ENCODE measurements around the gene PLEKHA5. TPM values are rescaled to one million over a fixed set of nuclear protein-coding genes. Genes with fewer than 3 reads are reported as not detected.
A peak's percentile ranks its signal among the peaks of the same experiment; 100 is the strongest.

Gene PLEKHA5
- total RNA-seq, 1 donor from 2014 or later: 60.8 TPM

GRCh38 chr12:19120795-19121194 lies 8.7 kb upstream of the PLEKHA5 start:
- Histone ChIP-seq H3K4me3 (no peak overlapping the region), H3K4me1 (no peaks in the 10 kb centered on the region), H3K27me3 (ENCODE audit: low read depth) (no peaks in the 10 kb centered on the region), H3K36me3 (no peaks in the 10 kb centered on the region), H3K27ac (replicated peaks) (no peak overlapping the region), H3K9me3 (replicated peaks) (no peaks in the 10 kb centered on the region)
- DNase-seq: no peak
- intact Hi-C loops (cut with micrococcal nuclease): no loop called here
- no peak for TF ChIP-seq CTCF (IDR thresholded peaks at IDR 0.05; ENCODE audit: borderline replicate concordance)

GRCh38 chr12:19121449-19122018 lies 8.0 kb upstream of the PLEKHA5 start:
- DNase-seq: no peak
- no peak overlapping the region for H3K4me3 ChIP-seq
- intact Hi-C loops (cut with micrococcal nuclease): no loop called here
- H3K27ac ChIP-seq (replicated peaks): no peak overlapping the region
- no peaks in the 10 kb centered on the region for H3K4me1 ChIP-seq
- no peaks in the 10 kb centered on the region for H3K36me3 ChIP-seq
- no peaks in the 10 kb centered on the region for H3K27me3 ChIP-seq (ENCODE audit: low read depth)
- H3K9me3 ChIP-seq (replicated peaks): peaks cover 6% of the 10 kb centered on the region
- TF ChIP-seq CTCF (IDR thresholded peaks at IDR 0.05; ENCODE audit: borderline replicate concordance): no peak

GRCh38 chr12:19125325-19125724 lies 4.2 kb upstream of the PLEKHA5 start:
- no peak for TF ChIP-seq CTCF (IDR thresholded peaks at IDR 0.05; ENCODE audit: borderline replicate concordance)
- peaks cover 27% of the 10 kb centered on the region for H3K9me3 ChIP-seq (replicated peaks)
- H3K4me3 ChIP-seq: no peak overlapping the region
- H3K36me3 ChIP-seq: no peaks in the 10 kb centered on the region
- H3K4me1 ChIP-seq: peaks cover 12% of the 10 kb centered on the region
- intact Hi-C loops (cut with micrococcal nuclease): no loop called here
- H3K27me3 ChIP-seq (ENCODE audit: low read depth): no peaks in the 10 kb centered on the region
- H3K27ac ChIP-seq (replicated peaks): no peak overlapping the region
- no peak for DNase-seq

- no peaks in the 10 kb centered on the region for H3K27me3 ChIP-seq (ENCODE audit: low read depth)
- H3K36me3 ChIP-seq: no peaks in the 10 kb centered on the region
- peaks cover 23% of the 10 kb centered on the region for H3K4me1 ChIP-seq
- no peak overlapping the region for H3K4me3 ChIP-seq
- intact Hi-C loops (cut with micrococcal nuclease): no loop called here
- DNase-seq: no peak
- no peak overlapping the region for H3K27ac ChIP-seq (replicated peaks)
- TF ChIP-seq CTCF (IDR thresholded peaks at IDR 0.05; ENCODE audit: borderline replicate concordance): no peak
- H3K9me3 ChIP-seq (replicated peaks): peaks cover 27% of the 10 kb centered on the region
These were observed 2.3 kb upstream of the PLEKHA5 start for GRCh38 chr12:19127270-19127669.

DNA sequence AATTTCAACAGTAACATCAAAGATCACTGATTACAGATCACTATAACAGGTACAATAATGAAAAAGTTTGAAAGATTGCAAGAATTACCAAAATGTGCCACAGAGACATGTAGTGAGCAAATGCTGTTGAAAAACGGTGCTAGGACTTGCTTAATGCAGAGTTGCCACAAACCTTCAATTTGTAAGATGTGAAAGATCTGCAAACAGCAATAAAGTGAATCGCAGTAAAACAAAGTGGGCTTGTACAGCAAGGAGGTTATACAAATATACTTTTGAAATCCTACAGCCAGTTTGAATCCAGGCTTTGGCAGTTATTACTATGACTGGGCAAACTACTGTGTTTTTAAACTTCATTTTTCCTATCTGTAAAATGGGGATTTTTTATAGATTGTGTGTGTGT lies 1.0 kb upstream of the PLEKHA5 start:
- Histone ChIP-seq H3K36me3 (no peaks in the 10 kb centered on the region), H3K27ac (replicated peaks) (peak overlapping the region; percentile 92), H3K4me1 (peaks cover 30% of the 10 kb centered on the region), H3K27me3 (ENCODE audit: low read depth) (no peaks in the 10 kb centered on the region), H3K9me3 (replicated peaks) (peaks cover 27% of the 10 kb centered on the region), H3K4me3 (no peak overlapping the region)
- DNase-seq: no peak
- intact Hi-C loops (cut with micrococcal nuclease): no loop called here
- TF ChIP-seq CTCF (IDR thresholded peaks at IDR 0.05; ENCODE audit: borderline replicate concordance): no peak
